Astrocyte (in vitro differentiated cells and primary cell): Measurements from ENCODE around the gene RAB11FIP4. TPM values are rescaled to one million over a fixed set of nuclear protein-coding genes. Genes with fewer than 3 reads are reported as not detected.

Experiments
- DNase-seq: peaks from one replicate; pipeline ENCODE4 v3.0.0-alpha.2; 2010; ENCODE audit warnings: low read depth
- FAIRE-seq: peaks from 2 replicates; lab custom pipeline; 2011; peaks lifted over from hg19 to GRCh38; lab: Jason Lieb, UNC
- H2AFZ ChIP-seq: 2 replicates; pipeline ENCODE4 v1.6.0; 2012; ENCODE audit warnings: low read depth, low read length, inconsistent platforms
- H3K27ac ChIP-seq: 2 replicates; pipeline ENCODE4 v1.5.1; 2011; ENCODE audit warnings: low read depth, low read length, inconsistent platforms
- H3K27me3 ChIP-seq: 2 replicates; pipeline ENCODE4 v1.6.0; 2011; ENCODE audit warnings: low read length, inconsistent platforms; ENCODE audit not compliant: insufficient read depth
- H3K36me3 ChIP-seq: 2 replicates; pipeline ENCODE4 v1.5.1; 2011; ENCODE audit warnings: low read length, inconsistent platforms; ENCODE audit not compliant: insufficient read depth
- H3K4me1 ChIP-seq: 2 replicates; pipeline ENCODE4 v1.5.1; 2011; ENCODE audit warnings: low read length, inconsistent platforms; ENCODE audit not compliant: insufficient read depth
- H3K4me2 ChIP-seq: 2 replicates; pipeline ENCODE4 v1.6.0; 2012; ENCODE audit warnings: low read length, inconsistent platforms
- H3K4me3 ChIP-seq: 2 replicates; pipeline ENCODE4 v1.5.1; 2011; ENCODE audit warnings: low read depth, mild to moderate bottlenecking, low read length, inconsistent platforms; ENCODE audit not compliant: insufficient read depth
- H3K79me2 ChIP-seq: 2 replicates; pipeline ENCODE4 v1.6.0; 2012; ENCODE audit warnings: mild to moderate bottlenecking, low read length, inconsistent platforms; ENCODE audit not compliant: insufficient read depth
- H3K9ac ChIP-seq: 2 replicates; pipeline ENCODE4 v1.6.0; 2012; ENCODE audit warnings: mild to moderate bottlenecking, low read length, inconsistent platforms
- H3K9me3 ChIP-seq: 2 replicates; pipeline ENCODE4 v1.5.1; 2012; ENCODE audit warnings: low read depth, mild to moderate bottlenecking, low read length, inconsistent platforms; ENCODE audit not compliant: insufficient read depth
- H4K20me1 ChIP-seq: 2 replicates; pipeline ENCODE4 v1.6.0; 2012; ENCODE audit warnings: low read length, inconsistent platforms; ENCODE audit not compliant: insufficient read depth
- H3K27ac Mint-ChIP-seq: one replicate; pipeline ENCODE4 v1.8.0; 2021; ENCODE audit warnings: mild to moderate bottlenecking, mixed read lengths; ENCODE audit not compliant: unreplicated experiment
- H3K27me3 Mint-ChIP-seq: one replicate; pipeline ENCODE4 v1.8.0; 2021; ENCODE audit warnings: low read depth, mixed read lengths; ENCODE audit not compliant: unreplicated experiment
- H3K36me3 Mint-ChIP-seq: one replicate; pipeline ENCODE4 v1.8.0; 2021; ENCODE audit warnings: low read depth, mixed read lengths; ENCODE audit not compliant: unreplicated experiment
- H3K4me1 Mint-ChIP-seq: one replicate; pipeline ENCODE4 v1.8.0; 2021; ENCODE audit warnings: low read depth, mixed read lengths; ENCODE audit not compliant: unreplicated experiment
- H3K4me3 Mint-ChIP-seq: one replicate; pipeline ENCODE4 v1.8.0; 2021; ENCODE audit warnings: mild to moderate bottlenecking, moderate library complexity, mixed read lengths; ENCODE audit not compliant: unreplicated experiment
- H3K9me3 Mint-ChIP-seq: one replicate; pipeline ENCODE4 v1.8.0; 2021; ENCODE audit warnings: mild to moderate bottlenecking, mixed read lengths; ENCODE audit not compliant: unreplicated experiment
- CTCF ChIP-seq: IDR thresholded peaks from 2 replicates; pipeline ENCODE4 v1.5.1; 2011; ENCODE audit warnings: low read depth, mild to moderate bottlenecking, inconsistent platforms, low read length, moderate library complexity; ENCODE audit not compliant: insufficient read depth
- EZH2 ChIP-seq: IDR thresholded peaks from 2 replicates; pipeline ENCODE4 v1.6.1; 2012; ENCODE audit warnings: mild to moderate bottlenecking, low read length, inconsistent platforms; ENCODE audit not compliant: insufficient read depth
- total RNA-seq: library from RNA; stranded (reverse); gene quantifications from 2 replicates; pipeline ENCODE4 v1.2.1, GENCODE V29; 2021

The RAB11FIP4 gene
- total RNA-seq, 1 donor from 2014 or later = 4.4 TPM

- Mint-ChIP-seq H3K27me3 (peaks cover 52% of the 10 kb centered on the region), H3K36me3 (no peaks in the 10 kb centered on the region), H3K4me3 (no peak overlapping the region), H3K27ac (no peak overlapping the region), H3K4me1 (no peaks in the 10 kb centered on the region), H3K9me3 (no peaks in the 10 kb centered on the region)
- Histone ChIP-seq H3K4me1 (no peaks in the 10 kb centered on the region), H3K79me2 (no peaks in the 10 kb centered on the region), H3K4me2 (no peak overlapping the region), H2AFZ (no peak overlapping the region), H3K9me3 (no peaks in the 10 kb centered on the region), H3K27ac (no peak overlapping the region), H3K4me3 (no peak overlapping the region), H3K27me3 (peaks cover 10% of the 10 kb centered on the region), H4K20me1 (no peaks in the 10 kb centered on the region), H3K36me3 (no peaks in the 10 kb centered on the region), H3K9ac (no peak overlapping the region)
- TF ChIP-seq CTCF = no peak
- TF ChIP-seq EZH2 = no peak
- no peak for FAIRE-seq
- no peak for DNase-seq
Observed at GRCh38 chr17:31459716-31460115, 68.2 kb downstream of the RAB11FIP4 start.

DNA sequence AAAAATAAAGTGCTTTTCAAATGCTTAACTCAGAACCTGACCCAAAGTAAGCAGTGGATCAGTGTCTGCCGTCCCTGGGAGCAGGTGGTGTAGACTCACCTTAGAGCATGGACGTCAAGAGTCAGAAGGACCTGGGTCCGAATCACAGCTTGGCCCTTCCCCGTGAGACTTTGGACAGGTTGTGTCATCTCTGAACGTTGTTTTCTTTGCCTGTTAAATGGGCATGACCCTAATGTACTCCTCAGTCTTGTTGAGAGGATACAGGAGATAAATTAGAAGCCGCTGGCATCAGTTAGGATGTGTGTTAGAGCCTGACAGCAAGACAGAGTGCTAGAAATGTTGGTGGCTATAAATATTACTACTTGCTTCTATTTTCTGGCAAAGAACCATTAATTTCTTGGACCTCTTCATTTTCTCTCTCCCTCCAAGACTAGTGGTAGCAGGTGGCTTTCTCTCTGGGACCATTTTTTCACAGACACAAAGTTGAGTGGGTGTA lies 68.8 kb downstream of the RAB11FIP4 start:
- no peak overlapping the region for H2AFZ ChIP-seq
- peaks cover 8% of the 10 kb centered on the region for H3K27me3 ChIP-seq
- no peak overlapping the region for H3K27ac Mint-ChIP-seq
- H3K4me1 Mint-ChIP-seq = no peaks in the 10 kb centered on the region
- H3K9ac ChIP-seq = no peak overlapping the region
- no peak for FAIRE-seq
- H3K27ac ChIP-seq = no peak overlapping the region
- H3K27me3 Mint-ChIP-seq = peaks cover 50% of the 10 kb centered on the region
- no peak overlapping the region for H3K4me2 ChIP-seq
- no peaks in the 10 kb centered on the region for H3K9me3 ChIP-seq
- H3K4me3 ChIP-seq = no peak overlapping the region
- H3K4me1 ChIP-seq = no peaks in the 10 kb centered on the region
- H3K4me3 Mint-ChIP-seq = no peak overlapping the region
- H3K36me3 Mint-ChIP-seq = no peaks in the 10 kb centered on the region
- no peaks in the 10 kb centered on the region for H4K20me1 ChIP-seq
- H3K36me3 ChIP-seq = no peaks in the 10 kb centered on the region
- no peak for DNase-seq
- H3K79me2 ChIP-seq = no peaks in the 10 kb centered on the region
- no peaks in the 10 kb centered on the region for H3K9me3 Mint-ChIP-seq
- TF ChIP-seq CTCF = no peak
- TF ChIP-seq EZH2 = no peak

- peaks cover 3% of the 10 kb centered on the region for H3K27me3 ChIP-seq
- no peak overlapping the region for H3K4me2 ChIP-seq
- no peak overlapping the region for H3K4me3 ChIP-seq
- no peaks in the 10 kb centered on the region for H4K20me1 ChIP-seq
- TF ChIP-seq CTCF = no peak
- TF ChIP-seq EZH2 = no peak
- DNase-seq (no peak), FAIRE-seq (no peak)
- H3K79me2 ChIP-seq = no peaks in the 10 kb centered on the region
- no peaks in the 10 kb centered on the region for H3K4me1 Mint-ChIP-seq
- no peak overlapping the region for H3K27ac ChIP-seq
- H3K27ac Mint-ChIP-seq = no peak overlapping the region
- no peaks in the 10 kb centered on the region for H3K9me3 Mint-ChIP-seq
- no peak overlapping the region for H2AFZ ChIP-seq
- no peaks in the 10 kb centered on the region for H3K36me3 Mint-ChIP-seq
- no peak overlapping the region for H3K4me3 Mint-ChIP-seq
- H3K36me3 ChIP-seq = no peaks in the 10 kb centered on the region
- H3K27me3 Mint-ChIP-seq = peaks cover 46% of the 10 kb centered on the region
- no peaks in the 10 kb centered on the region for H3K4me1 ChIP-seq
- H3K9ac ChIP-seq = no peak overlapping the region
- H3K9me3 ChIP-seq = no peaks in the 10 kb centered on the region
Observed at GRCh38 chr17:31461227-31461810, 69.8 kb downstream of the RAB11FIP4 start.
